ENCODE data around the gene MED12L. TPM values are rescaled to one million over a fixed set of nuclear protein-coding genes. Genes with fewer than 3 reads are reported as not detected.

MED12L gene
- total and polyA plus RNA-seq, 10 of the 15 experiments (the other 5 are each of a cell fraction or from before 2014, with no cell fraction given): 0.01 to 0.06 (median 0.03) TPM; not detected in 2

- 0 out of 2 replicates have a peak, but pooled peaks have one; percentile 19 for TF ChIP-seq NBN (IDR thresholded peaks at IDR 0.05)
- TF ChIP-seq ZNF622 (IDR thresholded peaks at IDR 0.05): no peak
- TF ChIP-seq HSF1 (IDR thresholded peaks at IDR 0.05; ENCODE audit: low read depth, low read length): no peak
- 0 out of 3 replicates have a peak, but pooled peaks have one; percentile 17 for TF ChIP-seq POU2F2 (IDR thresholded peaks at IDR 0.05; ENCODE audit: borderline replicate concordance, low read depth, low read length)
- no peak for TF ChIP-seq SREBF2 (IDR thresholded peaks at IDR 0.05; ENCODE audit: low read length)
- TF ChIP-seq ZNF592 (IDR thresholded peaks at IDR 0.05): no peak
- no peak for TF ChIP-seq MEF2A (IDR thresholded peaks at IDR 0.05; ENCODE audit: insufficient read depth, low read depth, low read length)
- TF ChIP-seq MYC (IDR thresholded peaks at IDR 0.05; ENCODE audit: insufficient read depth, insufficient read length, insufficient replicate concordance, low read length, severe bottlenecking): no peak
- no peak for TF ChIP-seq HDAC6 (IDR thresholded peaks at IDR 0.05; ENCODE audit: unreplicated experiment)
- no peak for TF ChIP-seq PAX8 (IDR thresholded peaks at IDR 0.05)
- no peak for TF ChIP-seq JUND (IDR thresholded peaks at IDR 0.05; ENCODE audit: low read depth, low read length)
- TF ChIP-seq EP300 (IDR thresholded peaks at IDR 0.05; ENCODE audit: borderline replicate concordance in 1 of 2, control insufficient read depth in 1 of 2, low read depth in 2 of 2, low read length in 2 of 2): 0 out of 4 replicates have a peak, but pooled peaks of 1 of the 2 experiments have one; percentile 25
- TF ChIP-seq ZNF384 (IDR thresholded peaks at IDR 0.05; ENCODE audit: borderline replicate concordance, low read depth, low read length): no peak
- TF ChIP-seq POLR2AphosphoS2 (IDR thresholded peaks at IDR 0.05; ENCODE audit: low read depth, low read length): no peak
- peak; percentile 85 to 95 (median 89); a peak in 5 of 6 replicates for TF ChIP-seq CTCF (IDR thresholded peaks at IDR 0.05 in 2 of 3, conservative IDR thresholded peaks at IDR 0.05 in 1 of 3; ENCODE audit: control insufficient read depth in 2 of 3, extremely low read depth in 1 of 3, insufficient read depth in 1 of 3, low read depth in 3 of 3, low read length in 3 of 3)
- 0 out of 2 replicates have a peak, but pooled peaks have one; percentile 2 for TF ChIP-seq DPF2 (IDR thresholded peaks at IDR 0.05)
- TF ChIP-seq NFXL1 (IDR thresholded peaks at IDR 0.05; ENCODE audit: borderline replicate concordance): no peak
- no peak for TF ChIP-seq RAD51 (IDR thresholded peaks at IDR 0.05)
- no peak for TF ChIP-seq BMI1 (IDR thresholded peaks at IDR 0.05; ENCODE audit: borderline replicate concordance)
- TF ChIP-seq IRF4 (IDR thresholded peaks at IDR 0.05; ENCODE audit: low read depth, low read length): peak; percentile 51; the same call in 1 of the 2 replicates
These were observed 142.6 kb downstream of the MED12L start (continued) for GRCh38 chr3:151227807-151228665.

All from GM12878 (cell line).